HFFc6 (cell line): ENCODE data around the gene SLC12A5. TPM values are rescaled to one million over a fixed set of nuclear protein-coding genes. Genes with fewer than 3 reads are reported as not detected.

Source experiments
- DNase-seq: peaks from one replicate; pipeline ENCODE4 v3.0.0-alpha.2; 2018
- H3K27ac Mint-ChIP-seq: 2 replicates; pipeline ENCODE4 v1.8.0; 2020; ENCODE audit warnings: mild to moderate bottlenecking, mixed read lengths
- H3K27me3 Mint-ChIP-seq: 2 replicates; pipeline ENCODE4 v1.8.0; 2021; ENCODE audit warnings: mild to moderate bottlenecking, moderate library complexity, mixed read lengths; ENCODE audit not compliant: insufficient read depth
- H3K36me3 Mint-ChIP-seq: 2 replicates; pipeline ENCODE4 v1.8.0; 2021; ENCODE audit warnings: low read depth, mixed read lengths
- H3K4me1 Mint-ChIP-seq: 2 replicates; pipeline ENCODE4 v1.8.0; 2020; ENCODE audit warnings: low read depth, mixed read lengths
- H3K4me3 Mint-ChIP-seq: 2 replicates; pipeline ENCODE4 v1.8.0; 2020; ENCODE audit warnings: mild to moderate bottlenecking, moderate library complexity, mixed read lengths
- H3K9me3 Mint-ChIP-seq: 2 replicates; pipeline ENCODE4 v1.8.0; 2020; ENCODE audit warnings: mild to moderate bottlenecking, mixed read lengths
- CTCF ChIP-seq: fragments of 200-600 bp; sonication (generic); IDR thresholded peaks from 2 replicates; pipeline ENCODE4 v1.5.0; 2021; ENCODE audit warnings: antibody characterized with exemption, mild to moderate bottlenecking
- total RNA-seq, 6 experiments: library from RNA; stranded (reverse); fragmentation: NEBNext Ultra II Directional; extraction: Animal tissue kit (Norgen Biotek cat#: 25700); gene quantifications; 2 replicates in 1 of 6; 3 replicates in 5 of 6; pipeline ENCODE4 v1.2.3, GENCODE V29; 2021

The SLC12A5 gene
- total RNA-seq, 6 experiments from 2014 or later: 0.18 to 0.82 (median 0.52) TPM; not detected in 1

GRCh38 chr20:45998761-45999160 lies 30.3 kb upstream of the SLC12A5 start:
- no peak for DNase-seq
- Mint-ChIP-seq H3K4me1 (peaks cover 3% of the 10 kb centered on the region), H3K27me3 (peaks cover 65% of the 10 kb centered on the region), H3K27ac (no peak overlapping the region), H3K4me3 (no peak overlapping the region), H3K36me3 (no peaks in the 10 kb centered on the region), H3K9me3 (no peaks in the 10 kb centered on the region)
- no peak for TF ChIP-seq CTCF

- Mint-ChIP-seq H3K27ac (no peak overlapping the region), H3K4me3 (no peak overlapping the region), H3K27me3 (peaks cover 69% of the 10 kb centered on the region), H3K9me3 (no peaks in the 10 kb centered on the region), H3K4me1 (no peaks in the 10 kb centered on the region), H3K36me3 (no peaks in the 10 kb centered on the region)
- no peak for DNase-seq
- no peak for TF ChIP-seq CTCF
Measured at GRCh38 chr20:45999557-46000261, 29.3 kb upstream of the SLC12A5 start.

- Mint-ChIP-seq H3K9me3 (no peaks in the 10 kb centered on the region), H3K27me3 (peaks cover 67% of the 10 kb centered on the region), H3K36me3 (no peaks in the 10 kb centered on the region), H3K4me1 (no peaks in the 10 kb centered on the region), H3K4me3 (no peak overlapping the region), H3K27ac (no peak overlapping the region)
- no peak for DNase-seq
- no peak for TF ChIP-seq CTCF
Measured at GRCh38 chr20:46000262-46000996, 28.6 kb upstream of the SLC12A5 start.

GRCh38 chr20:46001498-46001897 lies 27.5 kb upstream of the SLC12A5 start:
- Mint-ChIP-seq H3K4me3 (no peak overlapping the region), H3K9me3 (no peaks in the 10 kb centered on the region), H3K4me1 (no peaks in the 10 kb centered on the region), H3K36me3 (no peaks in the 10 kb centered on the region), H3K27ac (no peak overlapping the region), H3K27me3 (peaks cover 66% of the 10 kb centered on the region)
- DNase-seq: no peak
- TF ChIP-seq CTCF: no peak

GRCh38 chr20:46002008-46002407 lies 27.0 kb upstream of the SLC12A5 start:
- H3K4me1 Mint-ChIP-seq: no peaks in the 10 kb centered on the region
- H3K36me3 Mint-ChIP-seq: no peaks in the 10 kb centered on the region
- TF ChIP-seq CTCF: no peak
- no peak for DNase-seq
- no peak overlapping the region for H3K4me3 Mint-ChIP-seq
- H3K27me3 Mint-ChIP-seq: peaks cover 64% of the 10 kb centered on the region
- no peak overlapping the region for H3K27ac Mint-ChIP-seq
- H3K9me3 Mint-ChIP-seq: no peaks in the 10 kb centered on the region
